Measurements from ENCODE around the gene TF. TPM values are rescaled to one million over a fixed set of nuclear protein-coding genes. Genes with fewer than 3 reads are reported as not detected.

The TF gene
- polyA plus RNA-seq, 3 donors, result 0.73 TPM; not detected in 2

DNA sequence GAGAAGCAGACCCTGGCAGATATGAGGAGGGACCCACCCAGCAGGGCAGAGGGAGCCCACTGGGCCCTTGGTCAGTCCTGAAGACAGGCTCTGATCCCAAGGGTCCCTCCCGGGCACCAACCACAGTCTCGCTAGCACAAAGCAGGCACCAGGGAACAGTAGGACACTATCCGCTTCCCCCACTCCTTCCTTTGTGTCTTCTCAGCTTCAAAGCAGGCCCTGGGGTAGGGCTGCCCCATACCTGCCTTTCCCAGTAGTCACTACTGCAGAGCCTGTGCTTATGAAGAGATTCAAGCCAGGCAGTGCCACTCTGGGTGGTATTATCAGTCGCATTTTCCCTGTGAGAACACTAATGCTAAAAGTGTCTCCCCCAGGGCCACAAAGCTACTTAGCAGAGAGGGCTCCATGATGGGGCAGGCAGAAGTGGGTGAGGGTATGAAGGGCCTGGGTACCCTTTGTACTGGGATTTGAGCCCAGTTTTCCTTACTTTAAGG, 92.2 kb downstream of the TF start:
- Histone ChIP-seq H3K27me3 (ENCODE audit: control insufficient read depth in 2 of 2, insufficient read depth in 2 of 2, low read length in 2 of 2) (no peaks in the 10 kb centered on the region), H3K4me1 (ENCODE audit: control insufficient read depth in 1 of 2, insufficient read depth in 2 of 2, low read length in 2 of 2) (no peaks in the 10 kb centered on the region), H3K9ac (ENCODE audit: insufficient read depth, low read length, poor library complexity, severe bottlenecking) (no peak overlapping the region), H2AFZ (ENCODE audit: insufficient read depth, low read depth, low read length, poor library complexity, severe bottlenecking) (no peak overlapping the region), H3K79me2 (ENCODE audit: insufficient read depth, low read length) (no peaks in the 10 kb centered on the region), H3K27ac (ENCODE audit: low read depth in 1 of 2, low read length in 2 of 2) (no peak overlapping the region), H3K4me3 (replicated peaks in 1 of 3; ENCODE audit: low read depth in 2 of 3, low read length in 3 of 3) (no peak overlapping the region), H3K4me2 (replicated peaks; ENCODE audit: extremely low read depth, low read length, poor library complexity, severe bottlenecking) (no peak overlapping the region), H3K36me3 (replicated peaks in 1 of 2; ENCODE audit: control insufficient read depth in 1 of 2, insufficient read depth in 2 of 2, low read length in 2 of 2) (no peaks in the 10 kb centered on the region), H3K9me3 (replicated peaks in 1 of 2; ENCODE audit: control insufficient read depth in 1 of 2, insufficient read depth in 1 of 2, low read length in 2 of 2) (no peaks in the 10 kb centered on the region), H4K20me1 (ENCODE audit: insufficient read depth, low read length) (no peaks in the 10 kb centered on the region)
- H3K9me3 Mint-ChIP-seq, result no peaks in the 10 kb centered on the region
- intact Hi-C loops (cut with micrococcal nuclease), result no loop called here
- no peaks in the 10 kb centered on the region for H3K36me3 Mint-ChIP-seq
- no peak overlapping the region for H3K4me3 Mint-ChIP-seq
- H3K27ac Mint-ChIP-seq, result no peak overlapping the region
- no peak for DNase-seq
- WGBS (ENCODE audit: insufficient coverage), result 100% methylated on average over 3 of the region's 4 CpGs
- peaks cover 0 to 2% (median 1%) of the 10 kb centered on the region in 3 donors for H3K27me3 Mint-ChIP-seq (ENCODE audit: low read depth in 3 of 3)
- no peak for TF ChIP-seq CTCF (IDR thresholded peaks at IDR 0.05)
- H3K4me1 Mint-ChIP-seq, result no peaks in the 10 kb centered on the region

DNA sequence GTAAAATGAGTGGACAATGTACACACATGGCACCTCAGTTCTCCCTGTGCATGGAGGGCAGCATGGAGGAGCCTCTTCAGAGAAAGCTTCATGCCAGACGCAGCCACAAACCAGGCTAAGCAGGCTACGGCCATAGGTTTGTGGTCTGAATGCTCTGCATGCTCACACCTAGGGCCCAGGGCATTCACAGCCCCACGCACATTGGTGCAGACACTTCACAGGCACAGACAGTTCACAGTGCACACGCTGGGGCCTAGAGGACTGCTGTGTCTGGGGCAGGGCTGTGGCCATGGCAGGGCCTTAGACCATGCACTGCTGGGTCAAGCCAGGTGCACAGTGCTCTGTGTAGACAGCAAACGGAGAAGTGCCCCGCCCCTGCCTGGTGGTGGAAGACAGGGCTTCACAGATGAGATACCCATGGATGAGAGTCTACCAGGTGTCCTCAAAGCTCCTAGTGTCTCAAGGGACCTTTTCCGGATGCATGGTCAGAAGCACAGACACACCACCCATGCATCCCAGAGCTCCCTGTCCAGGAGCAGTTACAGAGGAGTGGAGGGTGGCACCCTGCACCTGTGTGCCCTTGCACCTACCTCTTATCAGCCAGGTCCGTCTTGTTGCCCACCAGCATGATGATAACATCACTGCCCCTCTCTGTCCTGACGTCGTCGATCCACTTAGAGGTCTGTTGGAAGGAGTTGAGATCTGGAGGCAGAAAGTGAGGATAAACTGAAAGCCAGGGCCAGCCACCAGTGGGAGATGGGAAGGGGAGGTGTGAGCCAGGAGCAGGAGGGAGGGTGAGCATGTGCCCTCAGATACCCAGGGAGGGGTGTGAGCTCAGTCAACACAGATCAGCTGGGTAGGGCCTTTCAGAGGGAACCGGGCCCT, 93.0 kb downstream of the TF start:
- Histone ChIP-seq H3K79me2 (ENCODE audit: insufficient read depth, low read length) (no peaks in the 10 kb centered on the region), H3K36me3 (replicated peaks in 1 of 2; ENCODE audit: control insufficient read depth in 1 of 2, insufficient read depth in 2 of 2, low read length in 2 of 2) (no peaks in the 10 kb centered on the region), H3K27ac (ENCODE audit: low read depth in 1 of 2, low read length in 2 of 2) (no peak overlapping the region), H4K20me1 (ENCODE audit: insufficient read depth, low read length) (no peaks in the 10 kb centered on the region), H3K27me3 (ENCODE audit: control insufficient read depth in 2 of 2, insufficient read depth in 2 of 2, low read length in 2 of 2) (no peaks in the 10 kb centered on the region), H3K4me1 (ENCODE audit: control insufficient read depth in 1 of 2, insufficient read depth in 2 of 2, low read length in 2 of 2) (no peaks in the 10 kb centered on the region), H3K4me3 (replicated peaks in 1 of 3; ENCODE audit: low read depth in 2 of 3, low read length in 3 of 3) (no peak overlapping the region), H3K9ac (ENCODE audit: insufficient read depth, low read length, poor library complexity, severe bottlenecking) (no peak overlapping the region), H2AFZ (ENCODE audit: insufficient read depth, low read depth, low read length, poor library complexity, severe bottlenecking) (no peak overlapping the region), H3K4me2 (replicated peaks; ENCODE audit: extremely low read depth, low read length, poor library complexity, severe bottlenecking) (no peak overlapping the region), H3K9me3 (replicated peaks in 1 of 2; ENCODE audit: control insufficient read depth in 1 of 2, insufficient read depth in 1 of 2, low read length in 2 of 2) (no peaks in the 10 kb centered on the region)
- TF ChIP-seq CTCF (IDR thresholded peaks at IDR 0.05), result no peak
- Mint-ChIP-seq H3K9me3 (peaks cover 0 to under 1% (median 0%) of the 10 kb centered on the region in 7 donors), H3K36me3 (no peaks in the 10 kb centered on the region), H3K27me3 (ENCODE audit: low read depth in 3 of 3) (peaks cover 0 to 2% (median 1%) of the 10 kb centered on the region in 3 donors), H3K4me1 (no peaks in the 10 kb centered on the region), H3K4me3 (no peak overlapping the region), H3K27ac (peak overlapping the region in 3 of 7 donors; percentile 15 to 37 (median 22))
- no peak for DNase-seq
- intact Hi-C loops (cut with micrococcal nuclease), result no loop called here
- 92% methylated on average over 9 of the region's 12 CpGs for WGBS (ENCODE audit: insufficient coverage)

All from CD14-positive monocyte (primary cell).